Measurements from ENCODE around the gene SCARB1. TPM values are rescaled to one million over a fixed set of nuclear protein-coding genes. Genes with fewer than 3 reads are reported as not detected.

Gene SCARB1
- total RNA-seq, 2 donors from 2014 or later: 33.0 to 36.2 TPM

DNA sequence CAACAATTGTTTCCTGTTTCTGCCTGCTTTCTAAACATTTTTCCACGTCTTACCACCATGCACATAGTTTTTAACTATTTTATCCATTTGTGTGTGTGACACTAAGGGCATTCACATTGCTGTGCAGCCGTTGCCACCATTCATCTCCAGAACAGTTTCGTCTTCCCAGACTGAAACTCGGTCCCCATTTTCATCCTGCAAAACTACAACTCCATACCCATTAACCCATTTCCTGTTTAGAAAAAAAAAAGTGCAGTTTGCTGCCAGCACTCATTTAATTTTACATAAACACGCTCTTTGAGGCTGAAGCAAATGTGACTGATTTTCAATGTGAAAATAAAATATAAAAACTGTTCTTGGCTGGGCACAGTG is 35.2 kb upstream of the SCARB1 start:
- Histone ChIP-seq H3K4me3 (ENCODE audit: low read length) (no peak overlapping the region), H3K9ac (ENCODE audit: extremely low read depth, low read length, poor library complexity, severe bottlenecking) (no peak overlapping the region), H3K9me3 (ENCODE audit: control insufficient read depth, low read length) (peaks cover 5% of the 10 kb centered on the region), H3K27ac (ENCODE audit: low read depth, low read length) (no peak overlapping the region), H3K36me3 (ENCODE audit: control insufficient read depth, insufficient read depth, low read length) (no peaks in the 10 kb centered on the region), H3K4me1 (ENCODE audit: control insufficient read depth, insufficient read depth, low read length) (no peaks in the 10 kb centered on the region), H3K27me3 (ENCODE audit: control insufficient read depth, insufficient read depth, low read length, poor library complexity, severe bottlenecking) (no peaks in the 10 kb centered on the region)
- H3K4me1 Mint-ChIP-seq: peaks cover 3% of the 10 kb centered on the region
- DNase-seq: no peak
- H3K9me3 Mint-ChIP-seq: peaks cover 6% of the 10 kb centered on the region
- H3K36me3 Mint-ChIP-seq (ENCODE audit: low read depth): no peaks in the 10 kb centered on the region
- no peak overlapping the region for H3K4me3 Mint-ChIP-seq
- no peaks in the 10 kb centered on the region for H3K27me3 Mint-ChIP-seq (ENCODE audit: insufficient read depth)
- TF ChIP-seq, protein P1, sequence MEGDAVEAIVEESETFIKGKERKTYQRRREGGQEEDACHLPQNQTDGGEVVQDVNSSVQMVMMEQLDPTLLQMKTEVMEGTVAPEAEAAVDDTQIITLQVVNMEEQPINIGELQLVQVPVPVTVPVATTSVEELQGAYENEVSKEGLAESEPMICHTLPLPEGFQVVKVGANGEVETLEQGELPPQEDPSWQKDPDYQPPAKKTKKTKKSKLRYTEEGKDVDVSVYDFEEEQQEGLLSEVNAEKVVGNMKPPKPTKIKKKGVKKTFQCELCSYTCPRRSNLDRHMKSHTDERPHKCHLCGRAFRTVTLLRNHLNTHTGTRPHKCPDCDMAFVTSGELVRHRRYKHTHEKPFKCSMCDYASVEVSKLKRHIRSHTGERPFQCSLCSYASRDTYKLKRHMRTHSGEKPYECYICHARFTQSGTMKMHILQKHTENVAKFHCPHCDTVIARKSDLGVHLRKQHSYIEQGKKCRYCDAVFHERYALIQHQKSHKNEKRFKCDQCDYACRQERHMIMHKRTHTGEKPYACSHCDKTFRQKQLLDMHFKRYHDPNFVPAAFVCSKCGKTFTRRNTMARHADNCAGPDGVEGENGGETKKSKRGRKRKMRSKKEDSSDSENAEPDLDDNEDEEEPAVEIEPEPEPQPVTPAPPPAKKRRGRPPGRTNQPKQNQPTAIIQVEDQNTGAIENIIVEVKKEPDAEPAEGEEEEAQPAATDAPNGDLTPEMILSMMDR (conservative IDR thresholded peaks at IDR 0.05): no peak
- 85 to 87% methylated on average over 4 to 5 of the region's 5 CpGs for WGBS, 2 experiments (ENCODE audit: insufficient coverage in 1 of 2, insufficient read length in 1 of 2)
- no peak overlapping the region for H3K27ac Mint-ChIP-seq

DNA sequence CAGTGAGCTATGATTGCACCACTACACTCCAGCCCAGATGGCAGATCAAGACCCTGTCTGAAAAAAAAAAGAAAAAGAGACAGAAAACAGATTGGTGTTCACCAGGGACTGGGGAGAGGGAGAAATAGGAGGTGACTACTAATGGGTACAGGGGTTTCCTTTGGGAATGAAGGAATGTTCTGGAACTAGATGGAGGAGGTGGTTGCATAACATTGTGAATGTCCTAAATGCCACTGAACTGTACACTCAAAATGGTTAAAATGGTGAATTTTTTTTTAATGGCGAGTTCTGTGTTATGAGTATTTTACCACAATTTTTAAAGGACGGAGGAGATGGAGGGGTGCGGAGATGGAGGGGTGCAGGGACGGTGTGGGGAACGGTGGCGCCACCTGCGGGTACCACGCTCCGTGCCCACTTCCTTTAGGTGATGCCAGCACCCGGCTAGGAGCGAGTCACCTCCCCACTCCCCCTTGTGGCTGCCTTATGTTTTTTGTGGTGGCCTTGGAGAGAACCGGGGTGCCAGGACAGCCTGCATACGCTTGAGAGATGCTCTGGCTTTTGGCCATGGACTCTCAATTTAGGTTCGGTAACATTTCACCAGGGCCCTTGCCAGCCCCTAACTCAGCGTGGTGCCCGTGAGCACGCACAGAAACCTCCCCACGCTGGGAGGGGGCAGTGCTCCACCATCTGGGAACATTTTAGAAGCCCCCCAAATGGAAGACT is 34.7 kb upstream of the SCARB1 start:
- DNase-seq: peak; percentile 78
- H3K27me3 Mint-ChIP-seq (ENCODE audit: insufficient read depth): no peaks in the 10 kb centered on the region

DNA sequence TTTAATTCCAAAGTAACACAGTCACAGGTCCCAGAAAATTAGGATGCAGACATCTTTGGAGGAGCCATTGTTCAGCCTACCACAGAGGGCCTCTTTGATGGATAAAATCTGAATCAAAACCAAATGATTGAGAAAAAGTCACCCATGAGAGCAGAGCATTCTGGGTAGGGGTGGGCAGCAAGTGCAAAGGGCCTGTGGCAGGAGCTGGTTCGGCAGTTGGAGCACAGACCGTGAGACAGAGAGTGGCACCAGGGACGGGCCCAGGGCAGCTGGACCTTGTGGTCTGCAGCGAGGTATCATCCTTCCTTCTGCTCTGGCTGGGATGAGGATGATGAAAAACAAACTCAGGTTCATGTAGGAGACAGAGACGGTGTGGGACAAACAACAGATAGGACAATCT is 32.8 kb upstream of the SCARB1 start:
- TF ChIP-seq, protein P1 (conservative IDR thresholded peaks at IDR 0.05): no peak
- Histone ChIP-seq H3K4me3 (ENCODE audit: low read length) (no peak overlapping the region), H3K36me3 (ENCODE audit: control insufficient read depth, insufficient read depth, low read length) (no peaks in the 10 kb centered on the region), H3K27ac (ENCODE audit: low read depth, low read length) (no peak overlapping the region), H3K9me3 (ENCODE audit: control insufficient read depth, low read length) (peaks cover 5% of the 10 kb centered on the region), H3K4me1 (ENCODE audit: control insufficient read depth, insufficient read depth, low read length) (no peaks in the 10 kb centered on the region), H3K27me3 (ENCODE audit: control insufficient read depth, insufficient read depth, low read length, poor library complexity, severe bottlenecking) (no peaks in the 10 kb centered on the region), H3K9ac (ENCODE audit: extremely low read depth, low read length, poor library complexity, severe bottlenecking) (no peak overlapping the region)
- H3K4me1 Mint-ChIP-seq: peaks cover 3% of the 10 kb centered on the region
- DNase-seq: no peak
- H3K4me3 Mint-ChIP-seq: no peak overlapping the region
- no peaks in the 10 kb centered on the region for H3K27me3 Mint-ChIP-seq (ENCODE audit: insufficient read depth)
- no peaks in the 10 kb centered on the region for H3K36me3 Mint-ChIP-seq (ENCODE audit: low read depth)
- H3K27ac Mint-ChIP-seq: no peak overlapping the region
- WGBS, 2 experiments (ENCODE audit: insufficient coverage in 1 of 2, insufficient read length in 1 of 2): 89 to 100% methylated on average over 4 to 5 of the region's 5 CpGs
- H3K9me3 Mint-ChIP-seq: peaks cover 6% of the 10 kb centered on the region

More for the DNA sequence above, 34.7 kb upstream of the SCARB1 start:
- Mint-ChIP-seq H3K36me3 (ENCODE audit: low read depth) (no peaks in the 10 kb centered on the region), H3K27ac (no peak overlapping the region), H3K4me1 (peaks cover 3% of the 10 kb centered on the region), H3K9me3 (peaks cover 6% of the 10 kb centered on the region), H3K4me3 (no peak overlapping the region)
- H3K27me3 ChIP-seq (ENCODE audit: control insufficient read depth, insufficient read depth, low read length, poor library complexity, severe bottlenecking): no peaks in the 10 kb centered on the region
- H3K4me1 ChIP-seq (ENCODE audit: control insufficient read depth, insufficient read depth, low read length): no peaks in the 10 kb centered on the region
- H3K9ac ChIP-seq (ENCODE audit: extremely low read depth, low read length, poor library complexity, severe bottlenecking): no peak overlapping the region
- no peak overlapping the region for H3K27ac ChIP-seq (ENCODE audit: low read depth, low read length)
- peaks cover 5% of the 10 kb centered on the region for H3K9me3 ChIP-seq (ENCODE audit: control insufficient read depth, low read length)
- WGBS, 2 experiments (ENCODE audit: insufficient coverage in 1 of 2, insufficient read length in 1 of 2): 68 to 73% methylated on average over 12 to 17 of the region's 18 CpGs
- H3K4me3 ChIP-seq (ENCODE audit: low read length): no peak overlapping the region
- H3K36me3 ChIP-seq (ENCODE audit: control insufficient read depth, insufficient read depth, low read length): no peaks in the 10 kb centered on the region
- TF ChIP-seq, protein P1 (conservative IDR thresholded peaks at IDR 0.05): peak; percentile 71

Data from endodermal cell (in vitro differentiated cells).